ENCODE data around the gene LRMDA.

LRMDA gene

GRCh38 chr10:75589895-75590654 is 158.7 kb downstream of the LRMDA start:
- no peak for TF ChIP-seq CTCF (IDR thresholded peaks at IDR 0.05; ENCODE audit: insufficient read depth, low read depth, low read length, missing control alignments)
- no peak for DNase-seq (ENCODE audit: low read depth)
- no peak overlapping the region for H3K4me3 ChIP-seq (ENCODE audit: low read depth, low read length)

- no peak for TF ChIP-seq CTCF (IDR thresholded peaks at IDR 0.05; ENCODE audit: insufficient read depth, low read depth, low read length, missing control alignments)
- no peak for DNase-seq (ENCODE audit: low read depth)
- no peak overlapping the region for H3K4me3 ChIP-seq (ENCODE audit: low read depth, low read length)
Measured at GRCh38 chr10:75592151-75592787, 160.8 kb downstream of the LRMDA start.

- TF ChIP-seq CTCF (IDR thresholded peaks at IDR 0.05; ENCODE audit: insufficient read depth, low read depth, low read length, missing control alignments), result no peak
- no peak overlapping the region for H3K4me3 ChIP-seq (ENCODE audit: low read depth, low read length)
- no peak for DNase-seq (ENCODE audit: low read depth)
Measured at GRCh38 chr10:75592791-75593643, 161.6 kb downstream of the LRMDA start.

- TF ChIP-seq CTCF (IDR thresholded peaks at IDR 0.05; ENCODE audit: insufficient read depth, low read depth, low read length, missing control alignments), result peak; percentile 11
- no peak overlapping the region for H3K4me3 ChIP-seq (ENCODE audit: low read depth, low read length)
- DNase-seq (ENCODE audit: low read depth), result no peak
Measured at GRCh38 chr10:75593692-75594556, 162.5 kb downstream of the LRMDA start.

GRCh38 chr10:75596930-75597620 is 165.7 kb downstream of the LRMDA start:
- TF ChIP-seq CTCF (IDR thresholded peaks at IDR 0.05; ENCODE audit: insufficient read depth, low read depth, low read length, missing control alignments), result no peak
- H3K4me3 ChIP-seq (ENCODE audit: low read depth, low read length), result no peak overlapping the region
- no peak for DNase-seq (ENCODE audit: low read depth)
